ENCODE results near the gene AK4. TPM values are rescaled to one million over a fixed set of nuclear protein-coding genes. Genes with fewer than 3 reads are reported as not detected.

Gene AK4
- total and polyA plus RNA-seq, 2 of the 8 experiments (the other 6 are each of a cell fraction or from before 2014, with no cell fraction given): 64.5 to 175 TPM

DNA sequence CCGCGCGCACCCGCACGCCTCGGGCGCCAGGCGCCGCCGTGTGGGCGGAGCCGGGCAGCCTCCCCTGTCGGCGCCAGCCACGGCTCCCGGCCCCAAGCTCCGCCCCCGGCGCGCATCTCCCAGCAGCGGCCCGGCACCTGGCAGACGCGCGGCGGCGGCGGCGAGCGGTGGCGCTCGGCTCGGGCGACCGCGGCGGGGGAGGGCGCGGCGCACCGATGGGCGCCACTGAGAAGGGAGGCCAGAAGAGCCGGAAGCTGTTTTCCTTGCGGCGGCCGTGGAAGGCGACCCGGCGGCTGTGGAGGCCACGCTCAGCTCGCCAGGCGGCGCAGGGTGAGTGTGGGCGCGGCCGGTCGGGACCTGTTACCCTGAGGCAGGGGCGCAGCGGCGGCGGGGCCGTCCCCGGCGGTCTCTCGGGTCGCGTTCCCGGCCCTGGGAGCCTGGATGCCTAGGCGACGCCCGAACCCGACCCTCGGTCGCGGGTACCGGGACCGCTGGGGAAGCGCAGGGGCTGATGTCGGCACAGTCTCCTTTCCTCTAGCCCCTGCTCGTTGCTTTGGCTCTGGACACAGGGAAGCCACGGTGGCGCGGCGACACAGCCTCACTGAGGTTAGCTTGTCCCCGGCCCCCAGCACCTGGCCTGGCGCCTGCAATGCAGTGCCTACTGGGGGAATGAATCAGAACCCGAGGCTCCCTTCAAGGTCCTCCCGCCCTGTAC lies 106.5 kb downstream of the AK4 start:
- H3K4me1 ChIP-seq (replicated peaks in 1 of 4; ENCODE audit: control insufficient read depth in 3 of 4, insufficient read depth in 4 of 4, low read length in 3 of 4): peaks cover 1 to 9% (median 3%) of the 10 kb centered on the region in 4 experiments; a peak in 5 of 7 replicates
- DNase-seq (ENCODE audit: low read depth in 1 of 2, low spot score in 2 of 2): peak in 1 of 2 experiments; percentile 92
- H3K27me3 ChIP-seq (replicated peaks in 1 of 4; ENCODE audit: control insufficient read depth in 3 of 4, extremely low read depth in 1 of 4, insufficient read depth in 3 of 4, low read length in 3 of 4): peaks cover 0 to 18% (median 12%) of the 10 kb centered on the region in 4 experiments; a peak in 6 of 7 replicates
- H3K79me2 ChIP-seq (ENCODE audit: control insufficient read depth in 1 of 2, insufficient read depth in 2 of 2, low read length in 2 of 2): no peaks in the 10 kb centered on the region
- FAIRE-seq: no peak
- WGBS, 2 experiments (ENCODE audit: extremely low coverage in 1 of 2, insufficient coverage in 1 of 2, insufficient read length in 1 of 2, insufficient replicate concordance in 2 of 2, low coverage in 1 of 2, low lambda C conversion rate in 2 of 2, missing lambda C conversion rate in 1 of 2): 1% methylated on average over 63 of the region's 88 CpGs; no CpG with 5 or more reads in 1 of the 2 experiments
- peak overlapping the region in 3 of 4 experiments; percentile 42 to 56 (median 52); a peak in 6 of 7 replicates for H3K9ac ChIP-seq (replicated peaks in 1 of 4; ENCODE audit: extremely low read depth in 1 of 4, low read depth in 3 of 4, low read length in 3 of 4)
- H3K4me3 ChIP-seq (ENCODE audit: extremely low read depth in 1 of 4, insufficient read depth in 2 of 4, low read depth in 3 of 4, low read length in 4 of 4): peak overlapping the region; percentile 59 to 75 (median 66)
- peak overlapping the region; percentile 72 for H4K91ac ChIP-seq (replicated peaks; ENCODE audit: insufficient read length, low read length)
- peak overlapping the region; percentile 2 for H3K56ac ChIP-seq (replicated peaks; ENCODE audit: insufficient read length, low read depth, low read length)
- CTCF ChIA-PET (ENCODE audit: partially characterized antibody): interaction anchor here (0.7 to 1.7 kb wide), 14 partner anchors 8 to 218 kb away, joined by 3 to 7 read pairs (median 3); partner anchors contain the start of gene DNAJC6
- H3K27ac ChIP-seq (ENCODE audit: low read depth, low read length): no peak overlapping the region
- H3K9me3 ChIP-seq (ENCODE audit: insufficient read depth in 2 of 2, low read depth in 1 of 2, low read length in 1 of 2): no peaks in the 10 kb centered on the region
- H3K23ac ChIP-seq (ENCODE audit: insufficient read length): no peak overlapping the region
- H2BK15ac ChIP-seq (ENCODE audit: low read length): no peak overlapping the region
- H3K4me2 ChIP-seq (ENCODE audit: insufficient read depth in 1 of 2, low read depth in 2 of 2, low read length in 2 of 2): peak overlapping the region; percentile 79 to 94
- H3K36me3 ChIP-seq (ENCODE audit: control insufficient read depth in 2 of 4, insufficient read depth in 4 of 4, low read length in 3 of 4): no peaks in the 10 kb centered on the region
- POLR2A ChIA-PET (ENCODE audit: partially characterized antibody): interaction anchor here (0.9 to 2.6 kb wide), 7 partner anchors 9 to 106 kb away, joined by 3 to 10 read pairs (median 6); partner anchors contain the start of gene DNAJC6
- no peak overlapping the region for H2BK20ac ChIP-seq (ENCODE audit: low read length)
- no peak overlapping the region for H3K14ac ChIP-seq (ENCODE audit: insufficient read length)
- peaks cover 13% of the 10 kb centered on the region for H3K23me2 ChIP-seq (ENCODE audit: low read depth, low read length)
- no peaks in the 10 kb centered on the region; the same call in 1 of the 2 replicates for H3K79me1 ChIP-seq (ENCODE audit: low read depth, low read length)
- peaks cover 0 to 5% of the 10 kb centered on the region in 2 experiments for H4K20me1 ChIP-seq (replicated peaks in 1 of 2; ENCODE audit: control insufficient read depth in 1 of 2, insufficient read depth in 2 of 2, low read length in 2 of 2)
- no peak overlapping the region for H2BK5ac ChIP-seq (ENCODE audit: low read depth, low read length)
- H4K8ac ChIP-seq (ENCODE audit: extremely low read depth, insufficient read depth, low read length): no peak overlapping the region
- H2BK120ac ChIP-seq (replicated peaks; ENCODE audit: low read depth, low read length): no peak overlapping the region
- H2BK12ac ChIP-seq (ENCODE audit: low read depth, low read length): 0 out of 2 replicates have a peak overlapping the region, but pooled peaks have one; percentile 75
- peak overlapping the region; percentile 82 for H2AFZ ChIP-seq (ENCODE audit: low read length)
- no peak overlapping the region for H3K4ac ChIP-seq (replicated peaks; ENCODE audit: insufficient read length, low read depth, low read length)
- no peak overlapping the region for H4K5ac ChIP-seq (ENCODE audit: insufficient read length, low read depth, low read length)
- H3K18ac ChIP-seq (ENCODE audit: extremely low read depth, low read length): peak overlapping the region; percentile 71; the same call in 1 of the 2 replicates
- no peak overlapping the region for H2AK5ac ChIP-seq (ENCODE audit: low read depth, low read length)
- TF ChIP-seq EP300 (IDR thresholded peaks at IDR 0.05; ENCODE audit: borderline replicate concordance in 1 of 2, low read depth in 2 of 2, low read length in 2 of 2) (peak in 1 of 2 experiments; percentile 27; a peak in 1 of 3 replicates), CHD1 (IDR thresholded peaks at IDR 0.05; ENCODE audit: low read depth, low read length) (no peak), EGR1 (IDR thresholded peaks at IDR 0.05; ENCODE audit: borderline replicate concordance, low read depth, low read length) (no peak), PHF8 (conservative IDR thresholded peaks at IDR 0.05; ENCODE audit: low read depth, low read length) (peak; percentile 80), TBP (IDR thresholded peaks at IDR 0.05; ENCODE audit: low read depth, low read length) (no peak; the same call in 1 of the 2 replicates), CREB1 (IDR thresholded peaks at IDR 0.05) (no peak), EZH2 (IDR thresholded peaks at IDR 0.05; ENCODE audit: low read depth, low read length, severe bottlenecking) (peak; percentile 54), POLR2A (IDR thresholded peaks at IDR 0.05; ENCODE audit: control extremely low read depth in 1 of 2, low read depth in 2 of 2, low read length in 2 of 2) (peak in 1 of 2 experiments; percentile 64; a peak in 2 of 3 replicates), SP4 (IDR thresholded peaks at IDR 0.05; ENCODE audit: low read length) (no peak), RAD21 (IDR thresholded peaks at IDR 0.05 in 1 of 2, conservative IDR thresholded peaks at IDR 0.05 in 1 of 2; ENCODE audit: low read depth in 2 of 2, low read length in 2 of 2) (peak in 1 of 2 experiments; percentile 19; a peak in 1 of 4 replicates)
- TF ChIP-seq, protein P1, sequence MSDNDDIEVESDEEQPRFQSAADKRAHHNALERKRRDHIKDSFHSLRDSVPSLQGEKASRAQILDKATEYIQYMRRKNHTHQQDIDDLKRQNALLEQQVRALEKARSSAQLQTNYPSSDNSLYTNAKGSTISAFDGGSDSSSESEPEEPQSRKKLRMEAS (IDR thresholded peaks at IDR 0.05): no peak

All from H1 (cell line).